ENCODE measurements around the gene ANP32E.

The ANP32E gene

GRCh38 chr1:150263549-150263948 lies 27.6 kb upstream of the ANP32E start:
- DNase-seq (ENCODE audit: low read depth) = no peak
- no peak overlapping the region for H3K4me3 ChIP-seq (ENCODE audit: control insufficient read depth, low read depth, low read length)
- TF ChIP-seq CTCF (IDR thresholded peaks at IDR 0.05; ENCODE audit: control insufficient read depth, insufficient read depth, low read depth, low read length, missing control alignments) = no peak

- TF ChIP-seq CTCF (IDR thresholded peaks at IDR 0.05; ENCODE audit: control insufficient read depth, insufficient read depth, low read depth, low read length, missing control alignments) = no peak
- no peak for DNase-seq (ENCODE audit: low read depth)
- no peak overlapping the region for H3K4me3 ChIP-seq (ENCODE audit: control insufficient read depth, low read depth, low read length)
Measured at GRCh38 chr1:150262388-150263320, 26.7 kb upstream of the ANP32E start.

GRCh38 chr1:150261367-150261766 lies 25.5 kb upstream of the ANP32E start:
- DNase-seq (ENCODE audit: low read depth) = no peak
- no peak overlapping the region for H3K4me3 ChIP-seq (ENCODE audit: control insufficient read depth, low read depth, low read length)
- TF ChIP-seq CTCF (IDR thresholded peaks at IDR 0.05; ENCODE audit: control insufficient read depth, insufficient read depth, low read depth, low read length, missing control alignments) = no peak

GRCh38 chr1:150259758-150260669 lies 24.1 kb upstream of the ANP32E start:
- no peak for DNase-seq (ENCODE audit: low read depth)
- TF ChIP-seq CTCF (IDR thresholded peaks at IDR 0.05; ENCODE audit: control insufficient read depth, insufficient read depth, low read depth, low read length, missing control alignments) = no peak
- no peak overlapping the region for H3K4me3 ChIP-seq (ENCODE audit: control insufficient read depth, low read depth, low read length)

- no peak overlapping the region for H3K4me3 ChIP-seq (ENCODE audit: control insufficient read depth, low read depth, low read length)
- no peak for TF ChIP-seq CTCF (IDR thresholded peaks at IDR 0.05; ENCODE audit: control insufficient read depth, insufficient read depth, low read depth, low read length, missing control alignments)
- DNase-seq (ENCODE audit: low read depth) = no peak
Measured at GRCh38 chr1:150259217-150259616, 23.3 kb upstream of the ANP32E start.

Measured in AG09309 (cell line).